CD4-positive, alpha-beta T cell (primary cell): ENCODE data around the gene ALDOC. TPM values are rescaled to one million over a fixed set of nuclear protein-coding genes. Genes with fewer than 3 reads are reported as not detected.
A peak's percentile ranks its signal among the peaks of the same experiment; 100 is the strongest.

Experiments used
- ATAC-seq: fragments of 200-7000 bp; cut with Tn5 transposase; one replicate; pipeline ENCODE4 v1.10.0; 2022; ENCODE audit warnings: mild to moderate bottlenecking; ENCODE audit not compliant: poor library complexity
- CTCF ChIA-PET: fragments of 350-600 bp; sonication (Branson Sonifier 250); formaldehyde crosslinking; loops from one replicate; lab custom pipeline; 2021; ENCODE audit warnings: antibody characterized with exemption, inconsistent platforms; lab: Charles Lee
- POLR2A ChIA-PET: fragments of 350-600 bp; sonication (Branson Sonifier 250); formaldehyde crosslinking; loops from one replicate; lab custom pipeline; 2021; ENCODE audit warnings: antibody characterized with exemption, inconsistent platforms; lab: Charles Lee
- DNase-seq, 14 experiments: peaks; one replicate each; pipeline ENCODE4 v3.0.0-alpha.2; 2013 to 2020; ENCODE audit warnings: mixed read lengths in 2 of 14
- H3K27ac ChIP-seq, 2 donors: one replicate each; pipeline versions ENCODE4 v1.5.1 to v1.7.0; 2013; ENCODE audit warnings: low read length in 2 of 2, low read depth in 1 of 2, mild to moderate bottlenecking in 1 of 2
- H3K27me3 ChIP-seq, 2 experiments: 1 replicate in 1 of 2; 2 replicates in 1 of 2; pipeline versions ENCODE4 v1.6.1 to v1.7.0; 2013; ENCODE audit warnings: low read length in 2 of 2, control low read depth in 1 of 2, mild to moderate bottlenecking in 1 of 2, moderate library complexity in 1 of 2; ENCODE audit not compliant: insufficient read depth in 2 of 2, control insufficient read depth in 1 of 2
- H3K36me3 ChIP-seq: one replicate; pipeline ENCODE4 v1.6.1; 2013; ENCODE audit warnings: low read length, control low read depth; ENCODE audit not compliant: insufficient read depth
- H3K4me1 ChIP-seq: one replicate; pipeline ENCODE4 v1.6.1; 2013; ENCODE audit warnings: low read length, control low read depth; ENCODE audit not compliant: insufficient read depth
- H3K4me3 ChIP-seq: one replicate; pipeline ENCODE4 v1.5.1; 2013; ENCODE audit warnings: mild to moderate bottlenecking, low read length, moderate library complexity
- H3K9me3 ChIP-seq, 2 experiments: 1 replicate in 1 of 2; 2 replicates in 1 of 2; pipeline versions ENCODE4 v1.6.1 to v1.7.0; 2013; ENCODE audit warnings: low read length in 2 of 2, mild to moderate bottlenecking in 2 of 2, control low read depth in 1 of 2, moderate library complexity in 1 of 2; ENCODE audit not compliant: control insufficient read depth in 1 of 2, insufficient read depth in 1 of 2
- H3K27ac Mint-ChIP-seq: one replicate; pipeline ENCODE4 v1.8.0; 2020; ENCODE audit warnings: mixed read lengths
- H3K27me3 Mint-ChIP-seq: one replicate; pipeline ENCODE4 v1.8.0; 2021; ENCODE audit warnings: mixed read lengths
- H3K36me3 Mint-ChIP-seq: one replicate; pipeline ENCODE4 v1.8.0; 2021; ENCODE audit warnings: low read depth, mixed read lengths
- H3K4me1 Mint-ChIP-seq: one replicate; pipeline ENCODE4 v1.8.0; 2021; ENCODE audit warnings: low read depth, mixed read lengths
- H3K4me3 Mint-ChIP-seq: one replicate; pipeline ENCODE4 v1.8.0; 2020; ENCODE audit warnings: mild to moderate bottlenecking, mixed read lengths
- H3K9me3 Mint-ChIP-seq: one replicate; pipeline ENCODE4 v1.8.0; 2020; ENCODE audit warnings: mixed read lengths
- CTCF ChIP-seq: fragments of 200-600 bp; IDR thresholded peaks from one replicate; pipeline ENCODE4 v1.8.0; 2022; ENCODE audit warnings: antibody characterized with exemption, mild to moderate bottlenecking
- intact Hi-C, 2 experiments: fragments of 100-400 bp; cut with DNase I in 1 of 2; cut with micrococcal nuclease in 1 of 2; formaldehyde crosslinking; loops; one replicate each; pipeline versions ENCODE4 v1.15.1 to v1.9.0; 2023 to 2025; cut with DNase I, micrococcal nuclease
- total RNA-seq, 174 experiments: library from RNA in 2 of 174; stranded (reverse) in 2 of 174; gene quantifications; one replicate each; pipeline ENCODE4 v1.2.3 and lab custom pipeline; 2021 to 2026

Gene ALDOC
- total RNA-seq, 2 experiments from 2014 or later: 21.8 to 22.7 TPM

- H3K27me3 Mint-ChIP-seq: no peaks in the 10 kb centered on the region
- intact Hi-C loops: loop anchor here in 1 of 2 experiments (5.0 to 10.0 kb wide), 2 partner anchors 67 to 380 kb away; partner anchors contain the start of gene PHF12
- peaks cover 45% of the 10 kb centered on the region for H3K4me1 Mint-ChIP-seq
- no peaks in the 10 kb centered on the region for H3K36me3 ChIP-seq
- peaks cover 25% of the 10 kb centered on the region for H3K36me3 Mint-ChIP-seq
- TF ChIP-seq CTCF: no peak
- H3K27ac Mint-ChIP-seq: no peak overlapping the region
- H3K4me1 ChIP-seq: peaks cover 46% of the 10 kb centered on the region
- ChIA-PET POLR2A (no interaction called here), CTCF (no interaction called here)
- no peaks in the 10 kb centered on the region for H3K27me3 ChIP-seq
- no peak overlapping the region for H3K27ac ChIP-seq
- DNase-seq (no peak), ATAC-seq (no peak)
- no peak overlapping the region for H3K4me3 ChIP-seq
- H3K9me3 ChIP-seq: no peaks in the 10 kb centered on the region
- peak overlapping the region; percentile 87 for H3K4me3 Mint-ChIP-seq
- no peaks in the 10 kb centered on the region for H3K9me3 Mint-ChIP-seq
Observed at GRCh38 chr17:28575126-28575795, 1.4 kb downstream of the ALDOC start.

- peak overlapping the region; percentile 54 for H3K4me3 Mint-ChIP-seq
- no peak for TF ChIP-seq CTCF
- ATAC-seq (no peak), DNase-seq (peak in 3 of 14 experiments; percentile 18 to 57 (median 41))
- POLR2A ChIA-PET: no interaction called here
- Histone ChIP-seq H3K27me3 (no peaks in the 10 kb centered on the region), H3K27ac (no peak overlapping the region), H3K4me1 (peaks cover 50% of the 10 kb centered on the region), H3K9me3 (no peaks in the 10 kb centered on the region), H3K36me3 (no peaks in the 10 kb centered on the region), H3K4me3 (no peak overlapping the region)
- peak overlapping the region; percentile 24 for H3K27ac Mint-ChIP-seq
- H3K4me1 Mint-ChIP-seq: peaks cover 51% of the 10 kb centered on the region
- no peaks in the 10 kb centered on the region for H3K9me3 Mint-ChIP-seq
- no peaks in the 10 kb centered on the region for H3K27me3 Mint-ChIP-seq
- CTCF ChIA-PET: no interaction called here
- intact Hi-C loops: loop anchor here in 1 of 2 experiments (10.0 kb wide), 1 partner anchor 380 kb away; the partner anchor contains the start of gene PHF12
- peaks cover 28% of the 10 kb centered on the region for H3K36me3 Mint-ChIP-seq
Observed at GRCh38 chr17:28574526-28574925, 2.2 kb downstream of the ALDOC start.

- Mint-ChIP-seq H3K4me1 (peaks cover 55% of the 10 kb centered on the region), H3K4me3 (peak overlapping the region; percentile 54), H3K27ac (peak overlapping the region; percentile 24), H3K27me3 (no peaks in the 10 kb centered on the region), H3K36me3 (peaks cover 30% of the 10 kb centered on the region), H3K9me3 (no peaks in the 10 kb centered on the region)
- Histone ChIP-seq H3K4me3 (no peak overlapping the region), H3K36me3 (no peaks in the 10 kb centered on the region), H3K27me3 (no peaks in the 10 kb centered on the region), H3K9me3 (no peaks in the 10 kb centered on the region), H3K27ac (no peak overlapping the region), H3K4me1 (peaks cover 55% of the 10 kb centered on the region)
- no peak for TF ChIP-seq CTCF
- POLR2A ChIA-PET: interaction anchor here (4.4 kb wide), 1 partner anchor 25 kb away, joined by 70 read pairs; the partner anchor contains the start of gene SPAG5
- no peak for DNase-seq
- intact Hi-C loops: loop anchor here in 1 of 2 experiments (10.0 kb wide), 1 partner anchor 381 kb away; the partner anchor contains the start of gene PHF12
- ATAC-seq: no peak
- CTCF ChIA-PET: no interaction called here
Observed at GRCh38 chr17:28573966-28574480, 2.7 kb downstream of the ALDOC start.
